Nephron (organoid): Measurements from ENCODE around the gene PTGIS.
A peak's percentile ranks its signal among the peaks of the same experiment; 100 is the strongest.
"Not testable (repeated sequence)": the region's sequence is repeated elsewhere in the genome, so short reads cannot be mapped to it uniquely, and the experiment has no call there.

Experiments
- H3K27ac Mint-ChIP-seq, 3 experiments: 2 replicates each; pipeline ENCODE4 v1.8.0; 2020; ENCODE audit warnings: mixed read lengths in 3 of 3, mild to moderate bottlenecking in 2 of 3, moderate library complexity in 1 of 3
- H3K27me3 Mint-ChIP-seq: 2 replicates; pipeline ENCODE4 v1.8.0; 2021; ENCODE audit warnings: low read depth, mild to moderate bottlenecking, moderate library complexity, mixed read lengths
- H3K36me3 Mint-ChIP-seq: 2 replicates; pipeline ENCODE4 v1.8.0; 2020; ENCODE audit warnings: low read depth, mixed read lengths
- H3K4me1 Mint-ChIP-seq: 2 replicates; pipeline ENCODE4 v1.8.0; 2020; ENCODE audit warnings: mixed read lengths
- H3K4me3 Mint-ChIP-seq, 3 experiments: 2 replicates each; pipeline ENCODE4 v1.8.0; 2020; ENCODE audit warnings: mild to moderate bottlenecking in 3 of 3, mixed read lengths in 3 of 3, moderate library complexity in 2 of 3
- H3K9me3 Mint-ChIP-seq: 2 replicates; pipeline ENCODE4 v1.8.0; 2020; ENCODE audit warnings: mixed read lengths
- CTCF ChIP-seq, 3 experiments: fragments of 200-600 bp; sonication (generic); IDR thresholded peaks; one replicate each; pipeline ENCODE4 v1.5.0; 2021; ENCODE audit warnings: antibody characterized with exemption in 3 of 3; ENCODE audit not compliant: unreplicated experiment in 3 of 3

PTGIS gene

GRCh38 chr20:49570161-49570827 lies 2.4 kb upstream of the PTGIS start:
- Mint-ChIP-seq H3K27ac (peak overlapping the region; percentile 9 to 93 (median 76)), H3K4me3 (peak overlapping the region in 2 of 3 experiments; percentile 4 to 53), H3K4me1 (peaks cover 64% of the 10 kb centered on the region), H3K9me3 (no peaks in the 10 kb centered on the region), H3K36me3 (no peaks in the 10 kb centered on the region), H3K27me3 (peaks cover 6% of the 10 kb centered on the region)
- no peak for TF ChIP-seq CTCF (IDR thresholded peaks at IDR 0.05; ENCODE audit: unreplicated experiment in 3 of 3)

GRCh38 chr20:49569411-49570115 lies 1.6 kb upstream of the PTGIS start:
- no peaks in the 10 kb centered on the region for H3K36me3 Mint-ChIP-seq
- H3K27ac Mint-ChIP-seq, result peak overlapping the region; percentile 93 to 97 (median 95)
- H3K27me3 Mint-ChIP-seq, result peaks cover 6% of the 10 kb centered on the region
- peaks cover 60% of the 10 kb centered on the region for H3K4me1 Mint-ChIP-seq
- TF ChIP-seq CTCF (IDR thresholded peaks at IDR 0.05; ENCODE audit: unreplicated experiment in 3 of 3), result no peak
- H3K4me3 Mint-ChIP-seq, result peak overlapping the region; percentile 81 to 98 (median 85)
- H3K9me3 Mint-ChIP-seq, result no peaks in the 10 kb centered on the region

GRCh38 chr20:49568278-49569151 lies 578 bp upstream of the PTGIS start:
- TF ChIP-seq CTCF (IDR thresholded peaks at IDR 0.05; ENCODE audit: unreplicated experiment in 3 of 3), result no peak
- Mint-ChIP-seq H3K36me3 (peaks cover 4% of the 10 kb centered on the region), H3K9me3 (no peaks in the 10 kb centered on the region), H3K4me1 (peaks cover 54% of the 10 kb centered on the region), H3K27ac (peak overlapping the region; percentile 93 to 98 (median 97)), H3K4me3 (peak overlapping the region; percentile 97 to 98 (median 98)), H3K27me3 (peaks cover 6% of the 10 kb centered on the region)

- H3K27ac Mint-ChIP-seq, result peak overlapping the region; percentile 88 to 95 (median 89)
- H3K27me3 Mint-ChIP-seq, result peaks cover 3% of the 10 kb centered on the region
- H3K4me1 Mint-ChIP-seq, result peaks cover 53% of the 10 kb centered on the region
- no peaks in the 10 kb centered on the region for H3K9me3 Mint-ChIP-seq
- H3K36me3 Mint-ChIP-seq, result peaks cover 11% of the 10 kb centered on the region
- H3K4me3 Mint-ChIP-seq, result peak overlapping the region; percentile 82 to 88 (median 83)
- no peak for TF ChIP-seq CTCF (IDR thresholded peaks at IDR 0.05; ENCODE audit: unreplicated experiment in 3 of 3)
Observed at GRCh38 chr20:49566401-49567364, 1.3 kb downstream of the PTGIS start.

GRCh38 chr20:49564991-49565390 lies 2.9 kb downstream of the PTGIS start:
- H3K4me3 Mint-ChIP-seq, result peak overlapping the region; percentile 82 to 88 (median 83)
- peaks cover 17% of the 10 kb centered on the region for H3K36me3 Mint-ChIP-seq
- not testable (repeated sequence) for H3K27me3 Mint-ChIP-seq, H3K9me3 Mint-ChIP-seq
- peaks cover 38% of the 10 kb centered on the region for H3K4me1 Mint-ChIP-seq
- peak overlapping the region; percentile 45 to 89 (median 88) for H3K27ac Mint-ChIP-seq
